VCaP (cell line): Measurements from ENCODE around the gene PREB.
A peak's percentile ranks its signal among the peaks of the same experiment; 100 is the strongest.
"Not testable (repeated sequence)": the region's sequence is repeated elsewhere in the genome, so short reads cannot be mapped to it uniquely, and the experiment has no call there.

ENCODE experiments used
- H3K27ac ChIP-seq: fragments of 450-650 bp; 2 replicates; pipeline ENCODE4 v1.5.1; 2017
- TF ChIP-seq, protein P1 (sequence below): fragments of 450-650 bp; conservative IDR thresholded peaks from 2 replicates; pipeline ENCODE4 v1.5.1; 2017; ENCODE audit warnings: mild to moderate bottlenecking, moderate library complexity

Gene PREB

DNA sequence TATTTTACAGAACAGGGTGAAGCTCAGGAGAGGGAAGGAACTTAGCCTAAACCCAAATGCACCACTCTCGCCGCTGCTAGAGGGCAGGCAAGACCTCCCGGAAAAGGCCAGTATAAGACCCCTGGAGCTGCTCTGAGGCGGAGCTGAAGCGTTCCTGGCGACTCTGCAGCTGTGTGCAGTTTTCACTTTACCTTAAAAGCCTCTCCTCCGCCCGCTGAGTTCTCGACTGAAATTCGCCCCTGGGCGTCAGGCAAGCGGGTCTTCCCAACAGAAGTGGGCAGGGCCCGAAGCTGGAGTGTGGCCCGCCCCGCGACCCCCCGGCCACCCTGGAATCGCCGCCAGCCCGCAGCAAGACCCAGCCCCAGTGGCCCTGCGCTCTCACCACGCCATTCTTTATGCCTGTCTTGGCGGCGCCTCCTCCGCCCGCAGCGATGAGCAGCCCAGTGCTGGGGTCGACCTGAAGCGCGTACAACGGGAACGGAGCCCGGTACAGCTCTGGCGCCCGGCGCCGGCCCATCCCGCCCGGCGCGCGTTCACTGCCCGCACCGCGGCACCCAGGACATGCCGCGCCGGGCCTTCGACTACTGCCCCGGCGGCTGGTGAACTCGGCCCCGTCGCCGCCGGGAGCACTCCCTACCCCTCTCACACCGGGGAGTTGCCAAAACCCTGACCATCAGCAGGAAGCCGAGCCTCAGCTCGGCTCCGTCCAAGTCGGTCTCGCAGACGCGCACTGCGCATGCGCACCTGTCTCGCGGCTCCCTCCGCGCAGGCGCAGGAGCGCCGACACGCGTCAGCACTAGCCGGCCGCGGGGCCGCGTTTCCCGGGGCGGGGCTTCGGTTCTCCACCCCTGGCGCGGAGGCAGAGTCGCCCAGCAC, at the start of gene PREB:
Gene PREB (minus strand): TSS at position 732 of the 876 bp plus-strand sequence. CDS start 215 bp downstream, at position 517.
- H3K27ac ChIP-seq = peak within 1 kb of the TSS; percentile 84
- TF ChIP-seq, protein P1, sequence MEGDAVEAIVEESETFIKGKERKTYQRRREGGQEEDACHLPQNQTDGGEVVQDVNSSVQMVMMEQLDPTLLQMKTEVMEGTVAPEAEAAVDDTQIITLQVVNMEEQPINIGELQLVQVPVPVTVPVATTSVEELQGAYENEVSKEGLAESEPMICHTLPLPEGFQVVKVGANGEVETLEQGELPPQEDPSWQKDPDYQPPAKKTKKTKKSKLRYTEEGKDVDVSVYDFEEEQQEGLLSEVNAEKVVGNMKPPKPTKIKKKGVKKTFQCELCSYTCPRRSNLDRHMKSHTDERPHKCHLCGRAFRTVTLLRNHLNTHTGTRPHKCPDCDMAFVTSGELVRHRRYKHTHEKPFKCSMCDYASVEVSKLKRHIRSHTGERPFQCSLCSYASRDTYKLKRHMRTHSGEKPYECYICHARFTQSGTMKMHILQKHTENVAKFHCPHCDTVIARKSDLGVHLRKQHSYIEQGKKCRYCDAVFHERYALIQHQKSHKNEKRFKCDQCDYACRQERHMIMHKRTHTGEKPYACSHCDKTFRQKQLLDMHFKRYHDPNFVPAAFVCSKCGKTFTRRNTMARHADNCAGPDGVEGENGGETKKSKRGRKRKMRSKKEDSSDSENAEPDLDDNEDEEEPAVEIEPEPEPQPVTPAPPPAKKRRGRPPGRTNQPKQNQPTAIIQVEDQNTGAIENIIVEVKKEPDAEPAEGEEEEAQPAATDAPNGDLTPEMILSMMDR = no peak

- TF ChIP-seq, protein P1 = no peak
- H3K27ac ChIP-seq = no peak overlapping the region
Measured at GRCh38 chr2:27184115-27184514, 49.7 kb upstream of the PREB start.

- TF ChIP-seq, protein P1 = no peak
- H3K27ac ChIP-seq = no peak overlapping the region
Measured at GRCh38 chr2:27182346-27182745, 47.9 kb upstream of the PREB start.

GRCh38 chr2:27179344-27180000, 45.0 kb upstream of the PREB start:
- no peak overlapping the region for H3K27ac ChIP-seq
- TF ChIP-seq, protein P1 = no peak

DNA sequence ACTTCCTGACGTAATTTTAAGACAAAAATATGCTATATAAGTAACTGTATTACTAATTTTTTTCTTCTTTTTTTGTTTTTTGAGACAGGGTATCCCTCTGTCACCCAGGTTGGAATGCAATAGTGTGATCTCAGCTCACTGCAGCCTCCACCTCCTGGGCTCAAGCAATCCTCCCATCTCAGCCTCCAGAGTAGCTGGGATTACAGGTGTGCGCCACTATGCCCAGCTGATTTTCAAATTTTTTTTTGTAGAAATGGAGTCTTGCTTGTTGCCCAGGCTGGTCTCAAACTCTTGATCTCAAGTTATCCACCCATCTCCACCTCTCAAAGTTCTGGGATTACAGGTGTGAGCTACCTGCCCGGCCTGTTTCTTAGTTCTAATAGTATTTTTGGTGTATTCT, 44.0 kb upstream of the PREB start:
- no peak overlapping the region for H3K27ac ChIP-seq

GRCh38 chr2:27177441-27178351, 43.3 kb upstream of the PREB start:
- H3K27ac ChIP-seq = no peak overlapping the region
- TF ChIP-seq, protein P1 = no peak

More for the DNA sequence above, 44.0 kb upstream of the PREB start:
- TF ChIP-seq, protein P1 = no peak

GRCh38 chr2:27175781-27176180, 41.3 kb upstream of the PREB start:
- H3K27ac ChIP-seq = not testable (repeated sequence)
